HT1080 (cell line): ENCODE data around the gene ARHGEF3. TPM values are rescaled to one million over a fixed set of nuclear protein-coding genes. Genes with fewer than 3 reads are reported as not detected.
A peak's percentile ranks its signal among the peaks of the same experiment; 100 is the strongest.

Experiments
- DNase-seq: peaks from one replicate; pipeline ENCODE4 v3.0.0-alpha.2; 2015; ENCODE audit warnings: low read depth
- polyA plus RNA-seq, 2 experiments: library from polyadenylated mRNA; depleted of rRNA; stranded (reverse); fragments of >200 nt; gene quantifications; 2 replicates each; pipeline ENCODE4 v1.2.3, GENCODE V29; 2015
- total RNA-seq: library from RNA; depleted of rRNA; stranded (reverse); fragments of >200 nt; shearing (Covaris generic); gene quantifications from 2 replicates; pipeline ENCODE4 v1.2.3, GENCODE V29; 2014; rRNA removed

The ARHGEF3 gene
- total RNA-seq: 9.0 and 14.6 TPM in 2 replicates
- 14.0 and 20.4 TPM in 2 replicates for polyA plus RNA-seq (2015; cell fraction: cytosol; rRNA removed)
- 17.9 and 23.5 TPM in 2 replicates for polyA plus RNA-seq (2015; cell fraction: nucleus; rRNA removed)

DNA sequence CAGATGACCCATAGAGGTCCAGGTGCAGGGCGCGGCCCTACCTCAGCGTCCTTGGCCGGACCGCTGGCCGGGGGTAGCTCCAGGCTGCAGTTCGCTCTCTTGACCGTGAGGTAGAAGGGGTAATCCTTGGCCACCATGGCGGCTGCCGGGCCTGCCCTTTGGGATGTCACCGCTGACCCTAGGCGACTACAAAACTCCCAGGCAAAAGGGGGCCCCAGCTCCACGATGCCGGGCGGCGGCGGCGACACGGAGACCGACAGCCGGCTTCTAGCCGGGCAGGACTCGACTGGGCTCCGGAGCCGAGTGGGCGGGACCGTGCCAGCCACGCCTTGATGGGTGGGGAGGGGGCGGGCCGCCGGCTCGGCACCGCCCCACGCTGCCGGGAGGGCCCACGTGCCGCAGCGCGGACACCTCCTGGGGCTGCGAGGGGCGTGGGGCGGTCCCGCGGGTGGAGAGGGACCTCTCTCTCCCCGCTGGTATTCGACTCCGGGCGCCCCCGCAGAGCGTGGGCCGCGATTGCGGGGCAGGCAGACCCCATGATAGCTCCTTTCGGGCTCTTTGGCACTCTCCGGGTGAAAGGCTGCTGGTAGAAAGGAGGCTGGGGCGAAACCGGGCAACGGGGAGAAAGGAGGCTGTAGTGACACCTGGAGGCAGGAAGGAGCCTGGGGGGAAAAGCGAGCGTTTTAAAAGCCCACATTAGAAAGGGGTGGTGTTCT lies at the start of gene ARHGEF3:
ARHGEF3 (minus strand) TSS at position 288 of the 716 bp plus-strand sequence; CDS start at position 137, 151 bp downstream.
- DNase-seq: peak; percentile 70

DNA sequence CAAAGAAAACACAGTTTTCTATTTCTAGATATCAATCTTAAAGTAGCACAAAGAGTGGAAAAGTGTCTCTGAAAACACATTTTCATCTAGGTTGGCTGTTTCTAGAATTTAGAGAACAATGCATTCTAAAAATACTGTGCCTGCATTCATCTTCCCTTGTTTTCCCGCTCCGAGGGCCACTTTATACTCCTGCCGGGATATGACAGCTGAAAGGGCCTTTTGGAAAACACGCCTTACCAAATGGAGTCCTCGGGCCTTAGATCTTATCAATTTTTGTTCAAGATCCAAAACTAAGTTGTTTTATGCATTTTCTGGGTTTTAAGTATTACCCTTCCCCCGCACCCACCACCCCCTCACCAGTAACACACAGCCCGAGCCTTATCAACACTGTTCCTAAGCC lies 47.9 kb upstream of the ARHGEF3 start:
- no peak for DNase-seq

GRCh38 chr3:56845505-56845904 lies 43.8 kb upstream of the ARHGEF3 start:
- peak; percentile 43 for DNase-seq

- DNase-seq: no peak
Measured at GRCh38 chr3:56844536-56844935, 42.8 kb upstream of the ARHGEF3 start.

DNA sequence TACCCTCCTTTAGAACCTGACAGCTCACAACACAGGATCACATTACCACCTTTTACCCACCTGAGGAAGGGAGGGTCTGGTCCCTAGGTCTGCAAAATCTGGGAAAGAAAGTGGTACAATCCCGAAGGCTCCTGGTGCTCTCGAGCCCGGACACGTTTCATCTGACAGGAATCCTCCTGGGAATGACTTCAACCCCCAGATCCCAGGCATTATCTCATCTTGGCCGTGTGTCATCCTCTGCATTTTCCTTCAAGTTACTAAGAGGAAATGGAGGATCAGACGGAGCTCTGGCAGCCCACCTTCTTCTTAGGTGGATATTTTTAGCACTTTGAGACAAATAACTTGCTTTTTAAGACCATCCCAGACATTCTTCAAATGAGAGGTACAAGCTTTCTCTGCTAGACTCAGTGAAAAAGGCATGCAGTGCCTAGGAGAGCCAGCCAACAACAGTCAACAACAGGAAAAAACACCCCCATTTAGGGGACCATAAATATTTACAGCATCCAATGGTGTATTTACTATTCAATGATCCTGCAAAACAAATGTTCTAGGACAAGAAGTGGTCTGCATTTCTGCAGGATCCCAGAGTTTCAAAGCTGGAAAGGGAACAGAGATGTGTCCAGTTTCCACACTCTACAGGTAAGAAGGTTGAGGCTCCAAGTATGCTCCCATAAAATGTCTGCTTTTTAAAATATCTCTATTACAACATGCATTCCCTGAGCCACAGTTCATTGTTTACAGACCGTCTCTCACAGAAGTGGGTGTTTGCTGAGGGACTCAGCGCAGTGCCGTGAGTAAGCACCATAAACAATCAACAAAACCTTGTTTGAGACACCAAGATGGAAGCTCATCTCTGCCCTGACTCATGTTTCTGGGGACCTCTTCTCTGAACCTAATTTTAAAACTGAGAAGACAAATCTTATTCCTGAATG lies 38.3 kb upstream of the ARHGEF3 start:
- DNase-seq: peak; percentile 85

DNA sequence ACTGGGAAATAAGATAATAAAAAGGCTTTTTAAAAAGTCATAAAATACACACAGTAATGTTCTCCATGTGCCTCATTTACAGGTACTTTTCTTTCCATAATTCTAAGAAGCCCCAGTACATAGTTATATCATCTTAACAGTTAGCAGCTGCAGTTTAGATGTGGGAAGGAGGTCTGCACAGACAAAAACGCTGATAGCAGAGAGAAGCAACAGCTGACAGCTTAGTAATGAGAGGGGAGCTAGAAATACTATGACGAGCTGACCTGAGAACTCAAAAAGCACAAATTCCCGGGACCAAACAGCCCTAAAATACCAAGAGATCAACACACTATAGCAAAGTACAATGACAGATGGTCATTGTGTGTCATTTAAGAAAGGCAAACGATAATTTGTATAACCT lies 36.7 kb upstream of the ARHGEF3 start:
- no peak for DNase-seq

- DNase-seq: no peak
Measured at GRCh38 chr3:56837196-56837955, 35.6 kb upstream of the ARHGEF3 start.

DNA sequence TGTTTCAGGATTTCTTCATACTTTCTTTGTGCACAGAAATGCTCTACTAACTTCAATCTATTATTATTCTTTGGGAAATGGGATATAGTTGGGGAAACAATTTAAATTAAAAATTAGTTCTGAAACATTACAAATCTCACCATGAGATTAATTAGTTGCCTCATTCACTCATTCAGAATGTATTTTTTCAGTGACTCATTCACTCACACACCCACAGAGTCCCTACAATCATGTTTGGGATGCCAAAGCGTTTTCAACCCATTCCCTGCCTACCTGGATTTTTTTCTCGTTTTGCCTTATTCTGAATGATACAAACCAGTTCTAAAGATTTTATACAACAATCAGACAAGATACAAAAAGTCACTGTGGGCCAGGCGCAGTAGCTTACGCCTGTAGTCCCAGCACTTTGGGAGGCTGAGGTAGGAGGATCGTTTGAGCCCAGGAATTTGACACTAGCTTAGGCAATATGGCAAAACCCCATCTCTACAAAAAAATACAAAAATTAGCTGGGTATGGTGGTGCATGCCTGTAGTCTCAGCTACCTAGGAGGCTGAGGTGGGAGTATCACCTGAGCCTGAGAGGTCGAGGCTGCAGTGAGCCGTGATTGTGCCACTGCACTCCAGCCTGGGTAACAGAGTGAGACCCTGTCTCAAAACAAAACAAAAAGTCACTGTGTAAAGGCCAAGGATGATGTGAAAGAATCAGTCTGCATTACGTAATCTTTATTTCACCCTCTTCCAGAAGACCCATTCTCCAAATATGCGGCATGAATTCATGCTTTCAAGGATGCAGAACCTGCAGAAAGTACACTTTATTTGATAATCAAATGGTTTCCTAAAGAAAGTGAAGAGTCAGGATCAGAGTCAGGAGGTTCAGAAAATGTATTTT lies 34.8 kb upstream of the ARHGEF3 start:
- DNase-seq: peak; percentile 20

DNA sequence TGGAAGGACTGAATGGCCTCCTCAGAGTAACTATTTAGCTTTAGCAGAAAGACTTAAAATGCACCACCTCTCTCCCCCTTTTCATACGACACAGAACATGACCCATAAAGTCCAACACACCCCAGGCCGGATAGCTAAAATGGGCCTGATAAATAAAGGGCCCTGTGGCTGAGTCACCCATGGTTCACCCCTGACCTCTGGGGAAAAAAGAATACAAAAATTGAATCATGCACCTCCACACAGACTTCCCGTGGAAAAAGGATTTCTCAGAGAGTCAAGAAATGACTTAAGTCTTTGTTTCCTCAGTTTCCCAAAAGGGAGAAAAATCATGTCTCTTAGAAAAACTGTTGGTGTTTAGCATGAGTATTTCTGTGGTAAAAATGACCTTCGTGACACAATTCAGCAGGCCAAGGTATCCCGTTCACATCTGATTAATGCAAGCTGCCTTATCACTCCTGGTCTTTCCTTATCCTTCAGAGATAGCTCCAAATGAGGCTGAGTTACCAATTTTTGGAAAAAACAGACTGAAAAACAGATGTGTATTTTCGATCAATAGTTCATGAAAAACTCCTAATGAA lies 34.0 kb upstream of the ARHGEF3 start:
- peak; percentile 64 for DNase-seq

GRCh38 chr3:56833536-56833935 lies 31.8 kb upstream of the ARHGEF3 start:
- no peak for DNase-seq

- DNase-seq: no peak
Measured at GRCh38 chr3:56833022-56833421, 31.3 kb upstream of the ARHGEF3 start.

GRCh38 chr3:56831572-56831971 lies 29.8 kb upstream of the ARHGEF3 start:
- no peak for DNase-seq

GRCh38 chr3:56830884-56831283 lies 29.1 kb upstream of the ARHGEF3 start:
- no peak for DNase-seq

GRCh38 chr3:56829533-56829932 lies 27.8 kb upstream of the ARHGEF3 start:
- no peak for DNase-seq

DNA sequence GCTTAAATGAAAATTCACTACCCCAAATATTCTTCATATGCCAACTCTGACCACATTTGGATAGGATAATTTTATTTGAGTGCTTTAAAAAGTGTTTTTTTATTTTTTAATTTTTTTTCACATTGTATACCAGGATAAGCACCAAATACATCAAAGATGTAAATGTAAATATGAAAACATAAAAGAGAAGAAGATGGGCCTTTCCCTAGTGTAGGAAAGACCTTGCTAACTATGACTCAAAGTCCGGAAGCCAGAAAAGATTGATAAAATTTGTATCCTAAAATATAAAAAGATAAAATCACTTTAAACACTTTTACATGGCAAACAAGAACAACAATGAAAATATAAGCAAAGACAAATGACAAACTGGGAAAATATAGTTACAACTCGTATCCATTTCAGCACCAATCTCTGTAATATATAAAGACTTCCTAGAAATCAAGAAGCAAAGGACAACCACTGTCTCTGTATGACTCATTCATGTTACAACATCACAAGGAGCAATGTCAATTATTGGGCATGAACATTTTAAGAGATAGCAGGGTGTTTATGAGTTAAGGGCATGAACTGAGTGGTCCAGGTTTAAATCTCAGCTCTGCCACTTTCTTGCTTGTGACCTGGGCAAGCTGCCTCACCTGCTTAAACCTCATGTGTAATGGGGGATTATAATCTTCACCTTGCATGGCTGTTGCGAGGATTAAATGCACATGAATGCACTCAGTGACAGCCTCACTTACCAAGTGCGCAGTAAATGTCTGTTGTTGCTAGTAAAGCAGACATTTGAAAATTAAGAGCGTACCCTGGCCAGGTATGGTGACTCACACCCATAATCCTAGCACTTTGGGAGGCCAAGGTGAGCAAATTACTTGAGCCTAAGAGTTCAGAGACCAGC lies 25.3 kb upstream of the ARHGEF3 start:
- peak; percentile 28 for DNase-seq

- no peak for DNase-seq
Measured at GRCh38 chr3:56825567-56826438, 24.1 kb upstream of the ARHGEF3 start.

GRCh38 chr3:56823984-56824703 lies 22.4 kb upstream of the ARHGEF3 start:
- DNase-seq: no peak
